D341Med (cell line): ENCODE data around the gene DTX3.
"Not testable (repeated sequence)": the region's sequence is repeated elsewhere in the genome, so short reads cannot be mapped to it uniquely, and the experiment has no call there.

Source experiments
- DNase-seq: peaks from one replicate; pipeline ENCODE4 v3.0.0; 2012; ENCODE audit warnings: low spot score

Gene DTX3

DNA sequence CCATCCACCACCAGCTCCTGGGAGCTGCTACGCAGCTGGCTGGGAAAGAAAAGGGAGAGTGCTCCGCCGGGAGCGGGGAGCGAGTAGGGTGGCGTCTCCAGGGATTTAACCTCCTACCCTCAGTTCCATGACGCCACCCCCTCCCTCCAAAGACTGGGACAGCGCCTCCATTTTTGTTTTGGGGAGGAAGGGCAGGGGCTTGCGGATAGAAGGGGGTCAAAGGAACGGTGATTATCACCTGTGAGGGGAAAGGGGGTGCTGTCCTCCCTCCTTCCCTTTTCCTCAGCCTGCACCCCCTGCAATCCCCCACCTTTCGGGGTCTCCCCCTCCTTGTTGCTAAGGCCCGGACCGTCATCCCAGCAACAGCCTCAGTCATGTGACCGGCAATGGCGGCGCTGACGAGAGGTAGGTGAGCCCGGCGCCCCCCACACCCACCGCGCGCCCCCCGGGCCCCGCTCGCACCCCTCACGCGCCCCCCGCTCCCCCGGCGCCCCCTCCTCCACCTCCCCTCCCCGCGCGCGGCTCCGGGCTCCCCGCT is at the start of gene DTX3:
DTX3 (plus strand) TSS at position 371 of the 538 bp plus-strand sequence. CDS start 1,694 bp downstream, outside the sequence.
- DNase-seq: peak; percentile 77

GRCh38 chr12:57554897-57555296 is 49.7 kb upstream of the DTX3 start:
- no peak for DNase-seq

GRCh38 chr12:57558864-57559263 is 45.8 kb upstream of the DTX3 start:
- DNase-seq: no peak

GRCh38 chr12:57560516-57560915 is 44.1 kb upstream of the DTX3 start:
- DNase-seq: no peak

- not testable (repeated sequence) for DNase-seq
Measured at GRCh38 chr12:57561117-57561516, 43.5 kb upstream of the DTX3 start.

- no peak for DNase-seq
Measured at GRCh38 chr12:57563358-57563757, 41.3 kb upstream of the DTX3 start.

DNA sequence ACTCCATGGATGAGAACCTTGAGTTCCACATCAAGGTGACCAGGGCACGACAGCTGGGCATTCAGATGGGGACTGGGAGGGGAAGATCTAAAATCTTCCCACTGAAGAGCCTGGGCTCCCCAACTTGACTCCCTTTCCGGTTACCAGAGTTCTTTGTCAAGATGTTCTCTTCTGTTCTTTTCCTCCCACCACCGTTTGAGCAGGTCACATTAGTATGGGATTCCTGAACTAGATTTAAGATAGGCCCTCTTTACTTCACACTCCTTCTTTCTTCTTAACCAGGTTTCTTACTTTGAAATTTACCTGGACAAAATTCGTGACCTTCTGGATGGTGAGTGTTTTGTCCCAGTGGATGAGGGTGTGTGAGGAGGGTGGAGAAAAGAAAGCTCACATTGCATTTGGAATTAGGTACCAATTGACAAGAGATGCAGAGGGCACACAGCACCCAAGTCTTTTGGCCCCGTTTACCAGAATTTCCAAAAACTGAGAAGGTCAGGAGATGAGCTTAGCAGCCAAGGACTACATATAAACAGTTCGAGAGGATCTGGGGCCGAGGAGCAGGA is 40.4 kb upstream of the DTX3 start:
- no peak for DNase-seq

DNA sequence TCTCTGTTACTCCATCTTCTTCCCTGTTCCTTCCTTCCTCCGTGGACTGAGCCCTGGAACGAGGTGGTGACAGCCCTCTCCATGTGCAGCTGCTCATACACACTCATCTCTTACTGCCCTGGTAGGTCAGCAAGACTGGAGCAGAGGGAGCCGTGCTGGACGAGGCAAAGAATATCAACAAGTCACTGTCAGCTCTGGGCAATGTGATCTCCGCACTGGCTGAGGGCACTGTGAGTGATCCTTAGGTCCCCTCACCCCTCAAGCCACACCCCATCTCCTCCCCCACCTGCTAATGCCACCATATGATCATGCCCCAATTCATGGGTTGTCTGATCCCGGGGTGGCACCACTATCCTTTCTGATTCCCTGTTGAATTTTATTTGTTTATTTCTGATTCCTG is 35.8 kb upstream of the DTX3 start:
- DNase-seq: no peak

DNA sequence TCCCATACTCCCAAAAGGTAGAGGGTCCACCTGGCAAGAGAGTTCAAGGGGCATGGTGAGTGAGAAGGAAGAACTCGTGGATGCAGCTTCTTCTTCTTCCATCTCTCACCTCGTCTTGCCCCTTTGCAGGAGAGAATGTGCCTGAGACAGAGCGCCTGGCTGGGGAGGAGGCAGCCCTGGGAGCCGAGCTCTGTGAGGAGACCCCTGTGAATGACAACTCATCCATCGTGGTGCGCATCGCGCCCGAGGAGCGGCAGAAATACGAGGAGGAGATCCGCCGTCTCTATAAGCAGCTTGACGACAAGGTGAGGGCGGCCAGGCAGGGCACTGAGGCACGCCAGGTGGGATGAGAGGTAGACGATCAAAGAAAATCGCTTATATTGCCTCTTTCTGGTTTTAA is 34.8 kb upstream of the DTX3 start:
- DNase-seq: peak; percentile 25

DNA sequence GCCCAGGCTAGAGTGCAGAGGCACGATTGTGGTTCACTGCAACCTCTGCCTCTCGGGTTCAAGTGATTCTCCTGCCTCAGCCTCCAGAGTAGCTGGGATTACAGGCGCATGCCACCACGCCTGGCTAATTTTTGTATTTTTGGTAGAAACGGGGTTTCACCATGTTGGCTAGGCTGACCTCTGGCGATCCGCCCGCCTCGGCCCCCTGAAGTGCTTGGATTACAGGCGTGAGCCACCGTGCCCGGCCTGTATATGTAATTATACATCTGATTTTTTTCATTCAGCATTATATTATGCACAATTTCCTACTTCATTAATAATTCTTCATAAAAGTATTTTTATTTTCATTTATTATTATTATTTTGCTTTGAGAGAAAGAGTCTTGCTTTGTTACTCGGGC is 34.2 kb upstream of the DTX3 start:
- not testable (repeated sequence) for DNase-seq

DNA sequence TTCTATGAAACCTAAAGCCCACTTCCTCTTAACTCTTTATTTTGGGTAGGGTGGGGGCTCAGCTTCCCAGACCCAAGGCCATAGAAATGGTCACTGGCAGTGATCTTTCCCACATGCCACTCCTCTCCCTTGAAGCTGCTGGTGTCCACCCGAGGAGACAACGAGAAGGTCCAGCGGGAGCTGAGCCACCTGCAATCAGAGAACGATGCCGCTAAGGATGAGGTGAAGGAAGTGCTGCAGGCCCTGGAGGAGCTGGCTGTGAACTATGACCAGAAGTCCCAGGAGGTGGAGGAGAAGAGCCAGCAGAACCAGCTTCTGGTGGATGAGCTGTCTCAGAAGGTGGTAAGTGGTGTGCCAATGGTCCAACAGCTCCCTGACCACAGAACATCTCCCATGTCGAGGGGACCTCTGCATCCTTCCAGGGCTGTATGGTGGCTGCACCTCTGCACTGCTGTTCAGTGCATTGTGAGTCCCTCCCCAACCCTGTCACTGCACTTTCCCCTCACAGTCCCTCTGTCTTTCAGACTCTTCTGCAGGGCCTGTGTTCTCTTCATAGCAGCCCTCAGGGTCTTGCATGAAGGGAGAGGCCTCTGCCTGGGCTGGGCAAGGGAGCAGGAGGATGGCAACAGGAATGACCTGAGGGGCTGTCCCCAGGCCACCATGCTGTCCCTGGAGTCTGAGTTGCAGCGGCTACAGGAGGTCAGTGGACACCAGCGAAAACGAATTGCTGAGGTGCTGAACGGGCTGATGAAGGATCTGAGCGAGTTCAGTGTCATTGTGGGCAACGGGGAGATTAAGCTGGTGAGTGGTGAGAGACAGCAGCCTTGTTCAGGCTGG is 32.5 kb upstream of the DTX3 start:
- DNase-seq: no peak

GRCh38 chr12:57574795-57575194 is 29.8 kb upstream of the DTX3 start:
- DNase-seq: no peak

DNA sequence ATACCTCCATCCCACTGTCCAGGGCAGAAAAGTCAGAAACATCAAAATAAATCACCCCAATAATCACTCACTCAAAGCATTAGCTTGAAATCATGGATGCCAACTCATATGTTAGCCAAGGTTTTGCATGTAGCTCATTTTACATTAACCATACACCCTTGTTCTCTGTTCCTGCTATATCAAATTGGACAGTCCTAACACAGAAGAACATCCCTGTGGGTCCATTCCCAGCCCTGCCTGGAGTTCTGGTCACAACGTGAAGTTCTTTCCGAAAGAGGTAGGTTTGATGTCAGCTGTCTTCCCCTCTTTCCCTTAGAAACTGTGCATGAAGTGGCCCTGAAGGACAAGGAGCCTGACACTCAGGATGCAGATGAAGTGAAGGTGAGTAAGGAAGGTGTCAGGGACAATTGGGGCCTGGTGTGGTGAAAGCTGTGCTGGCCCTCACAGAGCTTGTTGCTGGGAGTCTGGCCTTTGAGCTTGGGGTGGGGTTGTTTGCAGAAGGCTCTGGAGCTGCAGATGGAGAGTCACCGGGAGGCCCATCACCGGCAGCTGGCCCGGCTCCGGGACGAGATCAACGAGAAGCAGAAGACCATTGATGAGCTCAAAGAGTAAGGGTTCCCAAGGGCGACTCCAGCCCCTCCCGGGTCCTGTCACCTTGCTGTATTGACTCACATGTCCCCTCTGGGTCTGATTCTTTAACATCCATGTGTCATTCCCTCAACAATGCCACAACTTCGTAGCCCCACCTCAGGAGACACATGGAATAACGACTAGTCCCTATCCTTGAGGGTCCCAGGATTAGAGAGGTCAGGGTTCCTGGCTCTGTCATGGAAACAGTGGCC is 28.6 kb upstream of the DTX3 start:
- DNase-seq: no peak

- DNase-seq: no peak
Measured at GRCh38 chr12:57576613-57577160, 27.9 kb upstream of the DTX3 start.

DNA sequence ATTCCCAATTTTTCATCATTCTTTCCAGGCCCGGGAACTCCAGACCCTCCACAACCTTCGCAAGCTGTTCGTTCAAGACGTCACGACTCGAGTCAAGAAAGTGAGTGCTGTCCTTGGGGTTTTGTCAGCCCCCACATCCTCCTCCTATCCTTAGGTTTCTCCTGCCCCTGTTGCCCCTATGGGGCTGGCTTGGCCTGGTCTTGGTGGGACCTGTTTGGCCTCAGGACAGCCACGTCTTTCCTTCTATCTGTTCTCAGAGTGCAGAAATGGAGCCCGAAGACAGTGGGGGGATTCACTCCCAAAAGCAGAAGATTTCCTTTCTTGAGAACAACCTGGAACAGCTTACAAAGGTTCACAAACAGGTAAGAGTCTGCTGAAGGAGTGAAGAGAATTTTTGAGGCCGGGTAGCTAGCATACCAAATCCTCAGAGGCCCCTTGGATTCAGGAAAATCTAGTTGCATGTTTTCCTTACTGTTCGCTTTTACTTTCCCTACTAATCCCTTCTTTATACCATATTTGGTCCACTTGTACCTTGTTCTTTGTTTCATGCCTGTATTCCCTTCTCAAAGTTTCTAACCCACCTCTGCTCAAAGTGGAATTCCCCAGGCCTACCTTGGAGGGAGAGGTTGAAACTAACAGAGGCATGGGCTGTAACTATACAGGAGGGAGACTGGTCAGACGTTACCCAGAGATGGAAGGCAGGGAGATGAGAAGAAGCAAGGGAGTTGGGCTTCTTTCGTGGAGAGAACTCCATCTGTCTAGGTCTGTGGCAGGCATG is 26.5 kb upstream of the DTX3 start:
- no peak for DNase-seq

DNA sequence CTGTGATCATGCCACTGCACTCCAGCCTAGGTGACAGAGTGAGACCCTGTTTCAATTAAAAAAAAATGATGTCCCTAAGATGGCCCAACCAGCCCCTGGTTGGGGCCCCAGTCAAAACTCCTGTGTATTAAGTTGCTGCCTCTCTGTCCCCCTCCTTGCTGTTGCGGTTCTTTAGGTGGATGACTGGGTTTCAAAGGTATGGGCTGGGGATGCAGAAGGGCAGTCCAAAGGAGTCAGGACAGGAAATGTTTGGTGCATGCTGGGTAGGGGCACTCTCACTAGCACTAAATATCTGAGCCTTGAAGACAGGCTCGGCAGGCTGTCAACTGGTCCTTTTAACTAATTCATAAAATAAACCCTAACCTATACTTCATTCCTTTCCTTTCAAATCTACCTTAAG is 25.6 kb upstream of the DTX3 start:
- DNase-seq: no peak

- no peak for DNase-seq
Measured at GRCh38 chr12:57579677-57580465, 24.8 kb upstream of the DTX3 start.

GRCh38 chr12:57580466-57580795 is 24.2 kb upstream of the DTX3 start:
- DNase-seq: no peak

DNA sequence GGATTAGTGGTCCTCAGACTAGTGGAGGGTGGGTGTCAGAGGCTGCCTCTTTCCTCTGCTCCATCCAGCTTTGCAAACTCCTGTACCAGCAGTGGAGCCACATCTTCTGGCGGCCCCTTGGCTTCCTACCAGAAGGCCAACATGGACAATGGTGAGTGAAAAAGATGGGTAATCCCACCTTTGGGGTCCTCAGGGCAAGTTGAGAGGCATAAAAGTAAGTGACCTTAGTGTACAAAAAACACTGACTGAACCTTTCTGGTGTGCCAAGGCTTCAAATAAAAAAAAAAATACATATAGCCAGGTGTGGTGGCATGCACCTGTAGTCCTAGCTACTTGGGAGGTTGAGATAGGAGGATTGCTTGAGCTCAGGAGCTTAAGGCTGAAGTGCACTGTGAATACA is 22.8 kb upstream of the DTX3 start:
- DNase-seq: no peak

- no peak for DNase-seq
Measured at GRCh38 chr12:57582440-57582839, 22.2 kb upstream of the DTX3 start.
